ENCODE results near the gene SGCE. TPM values are rescaled to one million over a fixed set of nuclear protein-coding genes. Genes with fewer than 3 reads are reported as not detected.

The SGCE gene
- polyA plus RNA-seq, 1 experiment = 64.0 TPM

- TF ChIP-seq CTCF (IDR thresholded peaks at IDR 0.05; ENCODE audit: insufficient read depth, low read depth, low read length) = no peak
These were observed 646 bp downstream of the SGCE start for GRCh38 chr7:94655126-94655847.

DNA sequence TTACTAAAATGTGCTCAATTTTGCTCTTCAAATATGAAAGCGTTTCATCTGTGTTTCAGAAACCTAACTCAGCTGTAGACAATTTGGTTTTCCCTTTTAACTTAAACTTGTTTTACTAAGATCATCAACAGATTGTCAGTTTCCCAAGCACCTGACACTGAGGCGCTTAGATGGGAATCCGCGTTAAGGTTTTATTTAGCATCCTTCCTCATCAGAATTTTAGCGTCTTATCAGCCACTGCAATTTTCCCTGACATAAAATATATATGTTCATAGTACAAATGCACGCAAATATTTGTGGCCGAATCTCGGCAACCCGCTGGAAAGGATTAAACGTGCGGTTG is 1.2 kb downstream of the SGCE start:
- TF ChIP-seq CTCF (IDR thresholded peaks at IDR 0.05; ENCODE audit: insufficient read depth, low read depth, low read length) = no peak
- Histone ChIP-seq H3K4me3 (ENCODE audit: low read depth, low read length) (peak overlapping the region; percentile 63), H3K36me3 (ENCODE audit: control insufficient read depth, insufficient read depth, low read length) (no peaks in the 10 kb centered on the region), H3K27me3 (ENCODE audit: control insufficient read depth, insufficient read depth, low read length) (no peaks in the 10 kb centered on the region)
- CTCF ChIA-PET = interaction anchor here (0.8 to 3.6 kb wide), 10 partner anchors 19 to 372 kb away, joined by 3 to 30 read pairs (median 4); no protein-coding TSS in a partner anchor
- POLR2A ChIA-PET = interaction anchor here (0.7 kb wide), 1 partner anchor 221 kb away, joined by 4 read pairs; no protein-coding TSS in a partner anchor
- DNase-seq (ENCODE audit: low read depth) = no peak

More at GRCh38 chr7:94655126-94655847, 646 bp downstream of the SGCE start:
- POLR2A ChIA-PET = interaction anchor here (0.6 to 0.7 kb wide), 2 partner anchors 139 to 221 kb away, joined by 4 to 5 read pairs; no protein-coding TSS in a partner anchor
- Histone ChIP-seq H3K4me3 (ENCODE audit: low read depth, low read length) (peak overlapping the region; percentile 63), H3K27me3 (ENCODE audit: control insufficient read depth, insufficient read depth, low read length) (no peaks in the 10 kb centered on the region), H3K36me3 (ENCODE audit: control insufficient read depth, insufficient read depth, low read length) (no peaks in the 10 kb centered on the region)
- no peak for DNase-seq (ENCODE audit: low read depth)
- CTCF ChIA-PET = interaction anchor here (0.6 to 3.6 kb wide), 21 partner anchors 9 to 390 kb away, joined by 3 to 30 read pairs (median 4); no protein-coding TSS in a partner anchor

- Histone ChIP-seq H3K36me3 (ENCODE audit: control insufficient read depth, insufficient read depth, low read length) (no peaks in the 10 kb centered on the region), H3K4me3 (ENCODE audit: low read depth, low read length) (no peak overlapping the region), H3K27me3 (ENCODE audit: control insufficient read depth, insufficient read depth, low read length) (no peaks in the 10 kb centered on the region)
- no peak for TF ChIP-seq CTCF (IDR thresholded peaks at IDR 0.05; ENCODE audit: insufficient read depth, low read depth, low read length)
- ChIA-PET POLR2A (no interaction called here), CTCF (no interaction called here)
- DNase-seq (ENCODE audit: low read depth) = no peak
These were observed 5.5 kb downstream of the SGCE start for GRCh38 chr7:94650147-94651051.

DNA sequence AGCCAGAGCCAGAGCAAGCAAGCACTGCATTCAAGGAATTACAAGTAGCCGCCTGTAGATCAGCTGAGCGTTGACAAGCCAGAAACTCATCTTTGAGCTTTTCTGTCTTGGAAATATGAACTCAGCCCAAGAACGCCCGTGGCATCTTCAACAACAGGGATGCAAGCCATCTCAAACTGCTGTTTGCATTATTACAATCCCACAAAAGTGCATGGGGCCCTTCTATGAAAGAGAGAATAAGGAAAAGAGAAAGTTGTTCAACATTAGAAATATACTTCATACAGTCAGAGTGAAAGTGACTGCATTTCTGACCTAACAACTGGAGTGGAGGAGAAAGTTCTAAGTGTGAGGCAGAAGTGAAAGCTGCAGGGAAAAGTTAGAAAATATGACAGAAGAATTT is 6.5 kb downstream of the SGCE start:
- no peaks in the 10 kb centered on the region for H3K27me3 ChIP-seq (ENCODE audit: control insufficient read depth, insufficient read depth, low read length)
- no peaks in the 10 kb centered on the region for H3K36me3 ChIP-seq (ENCODE audit: control insufficient read depth, insufficient read depth, low read length)
- ChIA-PET POLR2A (no interaction called here), CTCF (interaction anchor here (1.1 kb wide), 1 partner anchor 200 kb away, joined by 3 read pairs; no protein-coding TSS in a partner anchor)
- TF ChIP-seq CTCF (IDR thresholded peaks at IDR 0.05; ENCODE audit: insufficient read depth, low read depth, low read length) = no peak
- no peak overlapping the region for H3K4me3 ChIP-seq (ENCODE audit: low read depth, low read length)
- DNase-seq (ENCODE audit: low read depth) = no peak

GRCh38 chr7:94648731-94649130 is 7.2 kb downstream of the SGCE start:
- no peak for DNase-seq (ENCODE audit: low read depth)
- no peak for TF ChIP-seq CTCF (IDR thresholded peaks at IDR 0.05; ENCODE audit: insufficient read depth, low read depth, low read length)
- Histone ChIP-seq H3K27me3 (ENCODE audit: control insufficient read depth, insufficient read depth, low read length) (no peaks in the 10 kb centered on the region), H3K4me3 (ENCODE audit: low read depth, low read length) (no peak overlapping the region), H3K36me3 (ENCODE audit: control insufficient read depth, insufficient read depth, low read length) (no peaks in the 10 kb centered on the region)
- ChIA-PET POLR2A (no interaction called here), CTCF (interaction anchor here (1.1 kb wide), 1 partner anchor 199 kb away, joined by 3 read pairs; no protein-coding TSS in a partner anchor)
